HEK293T (cell line): Measurements from ENCODE around the gene NPHP4.

ENCODE experiments used
- FOXM1 ChIP-seq: fragments of 450-650 bp; IDR thresholded peaks from 2 replicates; pipeline ENCODE4 v1.6.1; 2017; ENCODE audit warnings: mild to moderate bottlenecking, borderline replicate concordance
- SUZ12 ChIP-seq: fragments of 450-650 bp; IDR thresholded peaks from 2 replicates; pipeline ENCODE4 v1.6.1; 2016; ENCODE audit warnings: mild to moderate bottlenecking

- TF ChIP-seq FOXM1 (no peak), SUZ12 (no peak)
Observed at GRCh38 chr1:5911157-5911556, 81.1 kb downstream of the NPHP4 start.
